ENCODE measurements around the gene KCNQ4. TPM values are rescaled to one million over a fixed set of nuclear protein-coding genes. Genes with fewer than 3 reads are reported as not detected.

The KCNQ4 gene
- total RNA-seq, 4 donors from 2014 or later, result 1.1 to 3.3 (median 2.4) TPM

GRCh38 chr1:40745176-40745575 is 38.4 kb upstream of the KCNQ4 start:
- DNase-seq, result no peak
- no peaks in the 10 kb centered on the region for H3K9me3 ChIP-seq
- no peak for TF ChIP-seq CTCF (IDR thresholded peaks at IDR 0.05)
- H3K4me3 ChIP-seq, result no peak overlapping the region
- peaks cover 0 to 10% (median 0%) of the 10 kb centered on the region in 4 donors for H3K4me1 ChIP-seq
- H3K27ac ChIP-seq, result no peak overlapping the region
- H3K36me3 ChIP-seq, result peaks cover 0 to 46% (median 0%) of the 10 kb centered on the region in 3 donors
- H3K27me3 ChIP-seq, result no peaks in the 10 kb centered on the region

- Histone ChIP-seq H3K27ac (no peak overlapping the region), H3K9me3 (no peaks in the 10 kb centered on the region), H3K27me3 (no peaks in the 10 kb centered on the region), H3K36me3 (peaks cover 0 to 53% (median 0%) of the 10 kb centered on the region in 3 donors), H3K4me3 (no peak overlapping the region), H3K4me1 (peaks cover 0 to 10% (median 0%) of the 10 kb centered on the region in 4 donors)
- TF ChIP-seq POLR2A (IDR thresholded peaks at IDR 0.05) (no peak), CTCF (IDR thresholded peaks at IDR 0.05) (no peak)
- DNase-seq, result no peak
Observed at GRCh38 chr1:40746344-40747090, 37.1 kb upstream of the KCNQ4 start.

- H3K4me1 ChIP-seq, result peaks cover 0 to 10% (median 0%) of the 10 kb centered on the region in 4 donors
- H3K36me3 ChIP-seq, result peaks cover 0 to 55% (median 0%) of the 10 kb centered on the region in 3 donors
- DNase-seq, result no peak
Observed at GRCh38 chr1:40748841-40749718, 34.5 kb upstream of the KCNQ4 start.

GRCh38 chr1:40749817-40750216 is 33.8 kb upstream of the KCNQ4 start:
- H3K9me3 ChIP-seq, result no peaks in the 10 kb centered on the region
- peaks cover 0 to 61% (median 0%) of the 10 kb centered on the region in 3 donors for H3K36me3 ChIP-seq
- H3K4me3 ChIP-seq, result no peak overlapping the region
- no peak for DNase-seq
- peaks cover 0 to 10% (median 0%) of the 10 kb centered on the region in 4 donors for H3K4me1 ChIP-seq
- no peak overlapping the region for H3K27ac ChIP-seq
- no peaks in the 10 kb centered on the region for H3K27me3 ChIP-seq
- TF ChIP-seq CTCF (IDR thresholded peaks at IDR 0.05) (no peak), POLR2A (IDR thresholded peaks at IDR 0.05) (no peak)

More at GRCh38 chr1:40748841-40749718, 34.5 kb upstream of the KCNQ4 start:
- TF ChIP-seq POLR2A (IDR thresholded peaks at IDR 0.05) (no peak), CTCF (IDR thresholded peaks at IDR 0.05) (no peak)
- no peak overlapping the region for H3K27ac ChIP-seq
- no peak overlapping the region for H3K4me3 ChIP-seq
- no peaks in the 10 kb centered on the region for H3K27me3 ChIP-seq
- H3K9me3 ChIP-seq, result no peaks in the 10 kb centered on the region

- Histone ChIP-seq H3K27ac (no peak overlapping the region), H3K27me3 (no peaks in the 10 kb centered on the region), H3K4me3 (no peak overlapping the region), H3K4me1 (peaks cover 0 to 10% (median 0%) of the 10 kb centered on the region in 4 donors), H3K9me3 (no peaks in the 10 kb centered on the region), H3K36me3 (peaks cover 0 to 68% (median 0%) of the 10 kb centered on the region in 3 donors)
- TF ChIP-seq POLR2A (IDR thresholded peaks at IDR 0.05) (no peak), CTCF (IDR thresholded peaks at IDR 0.05) (no peak)
- no peak for DNase-seq
Observed at GRCh38 chr1:40750451-40750908, 33.1 kb upstream of the KCNQ4 start.
